BJ (cell line): ENCODE measurements around the gene CALML5. TPM values are rescaled to one million over a fixed set of nuclear protein-coding genes. Genes with fewer than 3 reads are reported as not detected.

Experiments used
- CTCF ChIA-PET: fragments of 350-600 bp; formaldehyde crosslinking; extraction: SDS; loops from one replicate; lab custom pipeline; 2021; ENCODE audit warnings: antibody characterized with exemption, inconsistent platforms; lab: Yijun Ruan, JAX
- POLR2A ChIA-PET: fragments of 300-600 bp; sonication (Branson Sonifier 250); formaldehyde crosslinking; extraction: SDS; loops from one replicate; lab custom pipeline; 2021; ENCODE audit warnings: antibody characterized with exemption; lab: Charles Lee
- DNase-seq: peaks from one replicate; pipeline ENCODE4 v3.0.0-alpha.2; 2011; ENCODE audit warnings: low read depth
- H3K27me3 ChIP-seq: 2 replicates; pipeline ENCODE4 v1.6.0; 2011; ENCODE audit warnings: low read length; ENCODE audit not compliant: control insufficient read depth, insufficient read depth
- H3K36me3 ChIP-seq: 2 replicates; pipeline ENCODE4 v1.5.1; 2011; ENCODE audit warnings: low read length; ENCODE audit not compliant: control insufficient read depth, insufficient read depth
- H3K4me3 ChIP-seq: 2 replicates; pipeline ENCODE4 v1.5.1; 2011; ENCODE audit warnings: low read depth, mild to moderate bottlenecking, control low read depth, low read length
- CTCF ChIP-seq: IDR thresholded peaks from 2 replicates; pipeline ENCODE4 v1.5.1; 2011; ENCODE audit warnings: low read depth, mild to moderate bottlenecking, control low read depth, inconsistent platforms, low read length, moderate library complexity; ENCODE audit not compliant: insufficient read depth
- polyA plus RNA-seq: library from polyadenylated mRNA; depleted of rRNA; stranded (reverse); fragments of >200 nt; gene quantifications from 2 replicates; pipeline ENCODE4 v1.2.3, GENCODE V29; 2011

The CALML5 gene
- polyA plus RNA-seq, 1 experiment, result not detected

- no peak for TF ChIP-seq CTCF
- CTCF ChIA-PET, result interaction anchor here (0.6 kb wide), 1 partner anchor 1426 kb away, joined by 3 read pairs; no protein-coding TSS in a partner anchor
- H3K4me3 ChIP-seq, result no peak overlapping the region
- no peaks in the 10 kb centered on the region for H3K36me3 ChIP-seq
- no peak for DNase-seq
- POLR2A ChIA-PET, result interaction anchor here (0.7 kb wide), 1 partner anchor 78 kb away, joined by 4 read pairs; no protein-coding TSS in a partner anchor
- H3K27me3 ChIP-seq, result no peaks in the 10 kb centered on the region; the same call in 1 of the 2 replicates
Measured at GRCh38 chr10:5494611-5495010, 4.8 kb downstream of the CALML5 start.

- POLR2A ChIA-PET, result no interaction called here
- Histone ChIP-seq H3K36me3 (no peaks in the 10 kb centered on the region), H3K4me3 (no peak overlapping the region), H3K27me3 (no peaks in the 10 kb centered on the region; the same call in 1 of the 2 replicates)
- no peak for DNase-seq
- TF ChIP-seq CTCF, result no peak
- CTCF ChIA-PET, result no interaction called here
Measured at GRCh38 chr10:5493691-5494090, 5.7 kb downstream of the CALML5 start.

- DNase-seq, result no peak
- ChIA-PET CTCF (no interaction called here), POLR2A (no interaction called here)
- Histone ChIP-seq H3K36me3 (no peaks in the 10 kb centered on the region), H3K27me3 (no peaks in the 10 kb centered on the region; the same call in 1 of the 2 replicates), H3K4me3 (no peak overlapping the region)
- no peak for TF ChIP-seq CTCF
Measured at GRCh38 chr10:5492929-5493576, 6.3 kb downstream of the CALML5 start.

GRCh38 chr10:5492322-5492855 lies 7.0 kb downstream of the CALML5 start:
- no peak for DNase-seq
- POLR2A ChIA-PET, result no interaction called here
- Histone ChIP-seq H3K36me3 (no peaks in the 10 kb centered on the region), H3K27me3 (no peaks in the 10 kb centered on the region; the same call in 1 of the 2 replicates), H3K4me3 (no peak overlapping the region)
- CTCF ChIA-PET, result no interaction called here
- no peak for TF ChIP-seq CTCF

GRCh38 chr10:5491477-5491876 lies 7.9 kb downstream of the CALML5 start:
- H3K27me3 ChIP-seq, result no peaks in the 10 kb centered on the region; the same call in 1 of the 2 replicates
- H3K4me3 ChIP-seq, result no peak overlapping the region
- TF ChIP-seq CTCF, result no peak
- H3K36me3 ChIP-seq, result no peaks in the 10 kb centered on the region
- no peak for DNase-seq
- ChIA-PET POLR2A (no interaction called here), CTCF (no interaction called here)
